Ishikawa (cell line): ENCODE data around the gene KIAA1217.

Experiments
- CEBPB ChIP-seq: IDR thresholded peaks from 2 replicates; pipeline ENCODE4 v1.6.1; 2012
- CREB1 ChIP-seq: IDR thresholded peaks from 2 replicates; pipeline ENCODE4 v1.6.1; 2012; ENCODE audit warnings: low read depth
- EP300 ChIP-seq: IDR thresholded peaks from 2 replicates; pipeline ENCODE4 v1.6.1; 2012; ENCODE audit warnings: borderline replicate concordance
- MAX ChIP-seq: IDR thresholded peaks from 2 replicates; pipeline ENCODE4 v1.6.1; 2012
- RAD21 ChIP-seq: IDR thresholded peaks from 2 replicates; pipeline ENCODE4 v1.6.1; 2012; ENCODE audit warnings: low read depth
- REST ChIP-seq: IDR thresholded peaks from 2 replicates; pipeline ENCODE4 v1.6.1; 2012; ENCODE audit warnings: low read depth, mild to moderate bottlenecking
- TAF1 ChIP-seq: IDR thresholded peaks from 2 replicates; pipeline ENCODE4 v1.6.1; 2012; ENCODE audit warnings: low read depth, mild to moderate bottlenecking
- YY1 ChIP-seq: IDR thresholded peaks from 2 replicates; pipeline ENCODE4 v1.6.1; 2012; ENCODE audit warnings: low read depth
- ZBTB7A ChIP-seq: IDR thresholded peaks from 2 replicates; pipeline ENCODE4 v1.6.1; 2012; ENCODE audit warnings: low read depth

DNA sequence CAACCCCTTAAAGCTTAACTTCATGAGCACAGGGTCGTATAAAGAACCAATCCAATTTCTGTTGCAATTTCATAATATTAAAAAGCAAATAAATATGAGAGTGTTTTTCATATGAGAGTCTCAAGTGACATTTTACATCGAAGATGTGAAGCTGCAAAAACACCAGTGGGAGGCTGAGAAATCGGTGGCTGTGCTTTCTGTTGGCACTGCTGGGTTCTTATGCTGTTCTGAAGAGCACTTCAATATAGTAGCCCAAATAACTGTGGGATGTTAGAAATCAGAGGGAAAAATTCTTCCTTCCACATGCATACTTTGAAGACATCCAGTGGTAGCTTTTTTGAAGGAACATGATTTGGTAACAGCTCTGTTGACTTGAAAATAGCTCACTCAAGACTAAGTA, 269.0 kb downstream of the KIAA1217 start:
- TF ChIP-seq EP300 = no peak
- TF ChIP-seq YY1 = no peak
- no peak for TF ChIP-seq MAX
- no peak for TF ChIP-seq CREB1
- no peak for TF ChIP-seq ZBTB7A
- no peak for TF ChIP-seq TAF1
- TF ChIP-seq CEBPB = no peak
- no peak for TF ChIP-seq REST
- no peak for TF ChIP-seq RAD21
